Stimulated activated CD4-positive, alpha-beta T cell treated with anti-CD3 and anti-CD28 coated beads, Interleukin-4, amount 100 ng/mL, for 1 hour (primary cell): Measurements from ENCODE around the gene MGAT5B.
A peak's percentile ranks its signal among the peaks of the same experiment; 100 is the strongest.
"Not testable (repeated sequence)": the region's sequence is repeated elsewhere in the genome, so short reads cannot be mapped to it uniquely, and the experiment has no call there.

ENCODE experiments used
- DNase-seq: peaks from one replicate; pipeline ENCODE4 v3.0.0-alpha.2; 2020

Gene MGAT5B

DNA sequence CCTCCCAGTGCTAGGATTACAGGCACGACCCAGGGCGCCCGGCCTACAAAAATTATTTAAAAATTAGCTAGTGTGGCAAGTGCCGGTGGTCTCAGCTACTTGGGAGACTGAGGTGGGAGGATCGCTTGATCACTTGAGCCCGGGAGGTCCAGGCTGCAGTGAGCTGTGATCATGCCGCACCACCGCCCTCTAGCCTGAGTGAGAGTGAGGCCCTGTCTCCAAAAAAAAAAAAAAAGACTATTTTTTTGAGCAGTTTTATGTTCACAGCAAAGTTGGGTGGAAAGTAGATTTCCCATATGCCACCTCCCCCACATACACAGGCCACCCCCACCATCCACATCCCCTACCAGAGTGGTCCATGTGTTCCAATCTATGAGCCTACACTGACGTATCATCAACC is 84.9 kb downstream of the MGAT5B start:
- DNase-seq, result no peak

DNA sequence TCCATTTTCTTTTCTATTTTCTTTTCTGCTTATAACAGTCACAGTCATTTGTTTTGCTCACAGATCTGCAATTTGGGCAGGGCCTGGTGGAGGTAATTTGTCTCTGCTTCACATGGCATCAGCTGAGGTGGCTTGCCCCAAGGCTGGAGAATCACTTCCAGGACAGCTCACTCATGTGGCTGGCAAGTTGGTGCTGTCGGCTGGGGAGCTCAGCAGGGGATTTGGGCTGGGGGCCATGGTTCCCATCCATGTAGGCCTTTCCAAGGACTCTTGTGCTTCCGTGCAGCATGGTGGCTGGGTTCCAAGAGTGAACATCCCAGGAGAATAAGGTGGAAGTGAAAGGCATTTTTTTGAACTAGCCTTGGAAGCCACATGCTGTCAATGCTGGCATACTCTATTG is 85.7 kb downstream of the MGAT5B start:
- no peak for DNase-seq

- DNase-seq, result no peak
Measured at GRCh38 chr17:76955191-76955590, 87.0 kb downstream of the MGAT5B start.

- no peak for DNase-seq
Measured at GRCh38 chr17:76956846-76957540, 88.8 kb downstream of the MGAT5B start.

DNA sequence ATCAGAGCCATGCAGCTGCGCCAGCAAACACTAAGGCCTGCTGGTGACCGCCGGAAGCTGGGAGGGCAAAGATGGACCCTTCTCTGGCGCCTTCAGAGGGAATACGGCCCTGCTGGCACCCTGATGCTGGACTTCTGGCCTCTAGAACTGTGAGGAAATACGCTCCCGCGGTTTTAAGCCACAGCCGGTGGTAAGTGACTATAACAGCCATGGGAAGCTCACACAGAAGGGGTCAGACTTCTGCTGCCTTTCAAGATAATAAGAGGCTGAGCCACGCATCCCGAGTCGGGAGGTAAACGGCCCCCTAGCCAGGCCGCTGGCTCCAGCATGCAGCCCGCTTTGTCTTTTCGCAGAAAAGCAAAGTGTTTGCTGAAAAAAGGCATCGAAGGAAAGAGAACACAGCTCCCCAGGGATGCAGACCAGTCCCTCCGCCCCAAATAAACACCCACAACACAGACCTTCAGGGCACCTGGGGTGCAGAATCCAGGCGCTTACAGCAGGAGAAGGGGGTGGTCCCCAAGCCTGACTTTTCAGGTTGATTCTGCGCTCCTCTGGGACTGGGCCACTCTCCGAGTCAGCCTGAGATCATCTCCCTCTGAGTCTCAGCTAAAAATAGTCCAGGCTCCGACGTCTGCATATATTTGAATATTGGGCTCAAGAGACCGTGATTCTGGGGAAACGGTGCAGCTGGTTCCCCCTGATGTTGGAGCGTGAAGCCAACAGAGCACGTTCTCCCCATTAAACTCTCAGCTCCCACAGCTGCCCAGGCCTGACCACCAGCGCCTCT is 89.7 kb downstream of the MGAT5B start:
- no peak for DNase-seq

GRCh38 chr17:76958974-76959373 is 90.8 kb downstream of the MGAT5B start:
- DNase-seq, result no peak

DNA sequence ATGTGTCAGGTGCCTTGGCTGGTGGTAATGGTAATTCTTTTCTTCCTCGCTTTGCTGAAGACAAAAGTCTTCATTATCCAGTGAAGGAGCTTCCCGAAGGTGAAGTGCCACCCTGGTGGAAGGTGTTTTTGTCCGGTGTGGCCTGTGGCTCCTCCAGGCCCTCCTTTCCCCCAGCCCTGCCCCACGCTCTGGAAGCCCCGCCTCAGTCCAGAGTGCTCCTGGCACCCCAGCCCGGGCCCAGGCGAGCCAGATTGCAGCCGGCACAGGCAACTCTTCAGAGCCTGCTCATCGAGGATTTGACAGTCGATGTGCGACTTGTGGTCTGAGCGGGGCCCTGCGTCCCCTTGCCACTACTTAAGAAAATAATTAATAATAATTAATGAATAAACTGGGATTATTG is 93.7 kb downstream of the MGAT5B start:
- DNase-seq, result no peak

DNA sequence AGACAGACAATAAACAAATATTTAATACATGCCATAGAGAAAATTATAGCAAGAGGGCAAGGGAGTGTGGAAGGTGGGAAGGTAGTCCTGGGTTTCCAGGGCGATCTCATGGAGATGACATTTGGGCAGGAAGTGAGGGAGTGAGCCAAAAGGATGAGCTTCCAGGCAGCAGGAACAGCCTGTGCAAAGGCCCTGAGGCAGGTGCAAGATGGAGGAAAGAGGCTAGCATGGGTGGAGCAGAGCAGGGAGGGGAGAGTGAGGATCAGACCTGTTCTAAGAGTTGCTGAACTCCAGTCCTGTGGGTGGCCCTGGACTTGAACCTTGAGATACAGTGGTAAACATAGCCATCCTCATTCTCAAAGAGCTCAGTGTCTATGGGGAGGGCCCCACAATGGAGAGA is 94.7 kb downstream of the MGAT5B start:
- DNase-seq, result no peak

DNA sequence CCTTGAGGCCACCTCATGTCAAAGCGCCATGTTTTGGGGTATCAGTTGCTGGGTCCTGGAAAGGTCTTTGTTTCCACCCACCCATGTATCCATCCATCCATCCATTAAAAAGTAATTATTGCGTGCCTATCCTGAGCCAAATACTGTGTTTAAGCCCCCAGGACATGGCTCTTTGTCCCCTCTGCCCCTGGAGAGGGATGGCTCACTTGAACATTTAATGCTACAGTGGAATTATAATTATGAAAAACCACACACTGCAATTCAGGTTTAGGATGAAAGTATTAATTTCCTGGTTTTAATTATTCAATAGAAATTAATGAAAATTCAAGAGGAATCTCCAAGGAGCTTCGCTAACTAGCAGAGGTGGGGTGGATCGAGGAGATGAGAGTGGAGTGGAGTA is 97.8 kb downstream of the MGAT5B start:
- DNase-seq, result no peak

DNA sequence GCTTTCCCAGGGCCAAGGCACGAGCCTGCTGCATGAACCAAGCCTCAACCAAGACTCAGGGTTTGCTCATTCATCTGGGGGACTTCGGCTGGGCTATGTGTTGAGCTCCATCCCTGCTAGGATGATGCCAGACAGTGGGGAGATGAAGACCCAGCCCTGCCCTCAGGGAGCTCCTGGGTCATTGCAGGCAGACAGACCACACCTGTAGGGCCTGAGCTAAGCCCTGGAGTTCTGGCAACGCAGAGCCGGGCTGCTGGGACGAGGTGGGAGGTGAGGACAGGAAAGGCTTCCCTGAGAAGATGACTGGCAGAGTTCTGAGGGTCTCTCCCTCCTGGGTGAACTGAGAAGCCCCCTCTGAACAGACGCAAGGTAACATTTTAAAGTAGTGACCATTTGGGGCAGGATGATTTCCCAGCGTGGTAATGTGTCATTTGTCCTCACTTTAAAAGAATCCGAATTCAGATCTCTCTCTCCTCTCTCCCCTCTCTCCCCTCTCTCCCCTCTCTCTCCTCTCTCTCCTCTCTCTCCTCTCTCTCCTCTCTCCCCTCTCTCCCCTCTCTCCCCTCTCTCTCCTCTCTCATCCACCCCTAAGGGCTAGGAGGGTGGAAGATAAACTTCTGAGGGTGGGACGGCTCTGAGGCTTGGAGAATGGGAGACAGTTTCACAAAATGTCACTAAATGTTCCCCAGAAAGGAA is 98.4 kb downstream of the MGAT5B start:
- no peak for DNase-seq

DNA sequence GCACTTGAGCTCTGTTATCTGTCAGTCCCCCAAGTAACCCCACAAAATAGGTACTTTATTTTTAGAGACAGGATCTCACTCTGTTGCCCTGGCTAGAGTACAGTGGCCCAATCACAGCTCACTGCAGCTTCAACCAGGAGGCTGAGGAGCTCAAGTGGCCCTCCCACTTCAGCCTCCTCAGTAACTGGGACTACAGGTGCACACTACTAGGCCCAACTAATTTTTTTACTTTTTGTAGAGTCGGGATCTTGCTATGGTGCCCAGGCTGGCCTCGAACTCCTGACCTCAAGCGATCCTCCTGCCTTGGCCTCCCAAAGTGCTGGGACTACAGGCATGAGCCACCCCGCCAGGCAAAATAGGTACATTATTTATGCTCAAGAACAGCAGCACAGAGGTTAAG is 99.6 kb downstream of the MGAT5B start:
- DNase-seq, result no peak

GRCh38 chr17:76968707-76969597 is 100.7 kb downstream of the MGAT5B start:
- peak; percentile 42 for DNase-seq

GRCh38 chr17:76969598-76970172 is 101.5 kb downstream of the MGAT5B start:
- no peak for DNase-seq

DNA sequence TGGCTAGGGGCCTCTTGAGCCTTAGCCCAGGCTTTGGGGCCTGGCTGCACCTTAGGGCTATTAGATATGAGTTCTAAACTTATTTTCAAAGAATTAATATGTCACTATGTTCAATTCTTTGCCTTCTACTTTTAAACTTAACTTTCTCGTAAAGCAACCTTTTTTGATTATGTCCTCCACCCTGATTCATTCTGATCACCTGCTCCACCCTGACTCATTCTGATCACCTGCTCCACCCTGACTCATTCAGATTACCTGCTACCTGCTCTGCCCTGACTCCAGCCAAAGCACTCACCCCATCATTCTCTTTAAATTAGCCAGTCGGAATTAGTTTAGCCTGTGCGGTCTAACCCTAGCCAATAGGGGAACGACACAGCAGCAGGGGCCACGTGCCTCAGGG is 102.0 kb downstream of the MGAT5B start:
- DNase-seq, result not testable (repeated sequence)

DNA sequence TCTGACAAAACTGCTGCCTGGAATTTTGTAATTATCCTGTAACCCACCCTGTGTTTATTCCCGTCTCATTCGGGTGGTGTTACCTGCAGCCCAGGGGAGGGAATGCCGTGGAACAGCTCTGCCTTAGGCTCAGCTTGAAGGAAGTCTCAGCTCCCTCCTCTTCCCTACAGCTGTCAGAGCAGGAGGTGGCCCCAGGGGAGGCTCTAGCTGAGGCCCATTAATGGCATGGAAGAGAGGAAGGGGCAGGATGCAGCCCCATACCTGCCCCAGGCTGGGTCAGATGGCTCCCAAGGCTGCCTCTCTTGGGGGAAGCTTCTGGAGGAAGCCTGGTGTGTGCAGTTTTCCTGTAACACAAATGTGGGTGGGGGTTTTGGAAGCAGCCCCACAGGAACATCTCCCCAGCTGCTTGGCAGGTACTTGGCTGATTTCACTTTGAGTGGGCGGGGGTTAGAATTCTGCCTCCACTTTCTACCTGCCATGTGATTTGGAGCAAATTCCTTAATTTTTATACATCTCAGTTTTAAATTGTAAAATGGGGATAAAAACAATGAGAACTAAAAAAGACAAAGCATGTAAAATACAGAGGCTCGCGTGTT is 103.9 kb downstream of the MGAT5B start:
- DNase-seq, result no peak

DNA sequence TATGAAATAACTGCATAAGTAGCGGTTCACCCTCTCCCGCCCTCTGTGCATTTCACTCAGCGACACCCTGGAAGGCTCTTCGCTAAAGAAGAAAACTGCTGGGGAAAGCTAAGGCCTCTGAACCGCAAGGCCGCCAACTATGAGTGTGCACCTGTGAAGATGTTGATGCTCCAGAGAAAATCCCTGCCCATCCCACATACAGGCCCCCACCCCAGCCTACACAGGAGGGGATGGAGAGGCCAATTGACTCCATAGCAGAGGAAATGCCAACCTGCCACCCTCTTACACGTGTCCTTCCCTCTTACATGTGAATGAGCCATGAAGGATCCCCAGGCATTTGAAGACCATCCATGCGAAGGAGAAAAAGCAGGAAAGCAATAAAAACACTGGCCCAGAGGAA is 104.8 kb downstream of the MGAT5B start:
- no peak for DNase-seq

- DNase-seq, result no peak
Measured at GRCh38 chr17:76974721-76975120, 106.5 kb downstream of the MGAT5B start.

GRCh38 chr17:76978050-76978449 is 109.8 kb downstream of the MGAT5B start:
- not testable (repeated sequence) for DNase-seq

GRCh38 chr17:76981545-76982295 is 113.5 kb downstream of the MGAT5B start:
- DNase-seq, result no peak

DNA sequence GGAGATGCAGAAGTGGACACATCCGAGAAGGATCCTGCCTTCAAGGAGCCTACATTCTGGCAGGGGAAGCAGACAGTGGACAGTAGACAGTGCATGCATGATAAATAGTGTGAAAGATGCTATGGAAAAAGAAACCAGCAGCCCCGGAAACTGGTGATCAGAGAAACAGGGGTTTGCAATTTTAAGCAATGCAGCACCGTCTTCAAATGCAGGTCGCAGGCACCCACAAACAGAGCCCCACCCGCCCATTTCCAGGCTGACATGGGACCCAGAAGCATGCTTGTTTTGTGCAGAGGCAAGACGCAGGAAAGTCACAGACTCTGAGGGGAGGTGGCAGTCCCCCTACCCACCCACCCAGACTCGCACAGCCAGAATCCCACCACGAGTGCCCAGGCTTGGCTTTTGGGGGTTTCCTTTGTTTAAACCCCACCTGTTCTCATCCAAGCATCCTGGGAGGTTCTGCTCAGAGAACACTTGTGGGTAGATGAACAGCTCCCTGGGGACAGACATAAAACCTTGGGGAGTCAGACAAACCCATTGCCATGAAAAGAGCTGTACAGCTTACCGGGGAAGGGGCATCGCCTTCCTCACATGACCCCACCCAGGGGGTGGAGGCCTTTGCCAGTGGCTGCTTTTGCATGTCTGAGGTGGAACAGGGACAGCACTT is 114.3 kb downstream of the MGAT5B start:
- no peak for DNase-seq
